H1 (cell line): ENCODE results near the gene SLC9C2. TPM values are rescaled to one million over a fixed set of nuclear protein-coding genes. Genes with fewer than 3 reads are reported as not detected.

Source experiments
- CTCF ChIA-PET: fragments of 300-600 bp; sonication (Branson Sonifier 250); formaldehyde crosslinking; loops from one replicate; lab custom pipeline; 2021; ENCODE audit not compliant: partially characterized antibody; lab: Charles Lee
- POLR2A ChIA-PET: fragments of 300-600 bp; sonication (Branson Sonifier 250); formaldehyde crosslinking; loops from one replicate; lab custom pipeline; 2021; ENCODE audit warnings: inconsistent platforms; ENCODE audit not compliant: partially characterized antibody; lab: Charles Lee
- DNase-seq, 2 experiments: peaks; one replicate each; pipeline versions ENCODE4 v3.0.0 to v3.0.0-alpha.2; 2010 to 2022; ENCODE audit warnings: low spot score in 2 of 2, low read depth in 1 of 2, mixed read lengths in 1 of 2
- FAIRE-seq: peaks from 2 replicates; lab custom pipeline; 2011; peaks lifted over from hg19 to GRCh38; lab: Jason Lieb, UNC
- H2AFZ ChIP-seq: 2 replicates; pipeline ENCODE4 v1.8.1; 2012; ENCODE audit warnings: low read length, inconsistent platforms
- H2AK5ac ChIP-seq: 2 replicates; pipeline ENCODE4 v1.6.1; 2013; ENCODE audit warnings: low read depth, low read length
- H2BK120ac ChIP-seq: replicated peaks from 2 replicates; pipeline ENCODE3; 2013; ENCODE audit warnings: low read depth, low read length, inconsistent platforms
- H2BK12ac ChIP-seq: 2 replicates; pipeline ENCODE4 v1.6.1; 2013; ENCODE audit warnings: low read depth, low read length
- H2BK15ac ChIP-seq: 2 replicates; pipeline ENCODE4 v1.6.1; 2013; ENCODE audit warnings: low read length
- H2BK20ac ChIP-seq: 2 replicates; pipeline ENCODE4 v1.6.1; 2013; ENCODE audit warnings: low read length
- H2BK5ac ChIP-seq: 2 replicates; pipeline ENCODE4 v1.6.1; 2013; ENCODE audit warnings: low read depth, low read length
- H3K14ac ChIP-seq: 2 replicates; pipeline ENCODE4 v1.6.1; 2013; ENCODE audit warnings: inconsistent platforms; ENCODE audit not compliant: insufficient read length
- H3K18ac ChIP-seq: 2 replicates; pipeline ENCODE4 v1.6.1; 2013; ENCODE audit warnings: low read length; ENCODE audit errors: extremely low read depth
- H3K23ac ChIP-seq: 2 replicates; pipeline ENCODE4 v1.6.1; 2013; ENCODE audit warnings: inconsistent platforms; ENCODE audit not compliant: insufficient read length
- H3K23me2 ChIP-seq: 2 replicates; pipeline ENCODE4 v1.6.1; 2013; ENCODE audit warnings: low read depth, low read length
- H3K27ac ChIP-seq: 2 replicates; pipeline ENCODE4 v1.6.1; 2011; ENCODE audit warnings: low read depth, low read length, inconsistent platforms
- H3K27me3 ChIP-seq, 4 experiments: replicated peaks in 1 of 4; 1 replicate in 1 of 4; 2 replicates in 3 of 4; pipeline versions ENCODE4 v1.6.1 to v1.8.1; 2011 to 2013; ENCODE audit warnings: low read length in 3 of 4, mild to moderate bottlenecking in 3 of 4, inconsistent platforms in 2 of 4, mixed read lengths in 2 of 4, moderate library complexity in 1 of 4; ENCODE audit not compliant: control insufficient read depth in 3 of 4, insufficient read depth in 3 of 4; ENCODE audit errors: extremely low read depth in 1 of 4
- H3K36me3 ChIP-seq, 4 experiments: 2 replicates each; pipeline versions ENCODE4 v1.6.1 to v1.8.1; 2011 to 2013; ENCODE audit warnings: mild to moderate bottlenecking in 4 of 4, low read length in 3 of 4, moderate library complexity in 2 of 4, control low read depth in 1 of 4, inconsistent platforms in 1 of 4; ENCODE audit not compliant: insufficient read depth in 4 of 4, control insufficient read depth in 2 of 4
- H3K4ac ChIP-seq: replicated peaks from 2 replicates; pipeline ENCODE3; 2013; ENCODE audit warnings: low read length, low read depth, mixed read lengths, inconsistent platforms; ENCODE audit not compliant: insufficient read length
- H3K4me1 ChIP-seq, 4 experiments: replicated peaks in 1 of 4; 1 replicate in 1 of 4; 2 replicates in 3 of 4; pipeline versions ENCODE4 v1.6.1 to v1.8.1; 2011 to 2013; ENCODE audit warnings: low read length in 3 of 4, inconsistent platforms in 2 of 4, mixed read lengths in 1 of 4; ENCODE audit not compliant: insufficient read depth in 4 of 4, control insufficient read depth in 3 of 4
- H3K4me2 ChIP-seq, 2 experiments: 2 replicates each; pipeline versions ENCODE4 v1.6.1 to v1.8.1; 2011 to 2013; ENCODE audit warnings: low read depth in 2 of 2, low read length in 2 of 2, control low read depth in 1 of 2, inconsistent platforms in 1 of 2, mild to moderate bottlenecking in 1 of 2; ENCODE audit not compliant: insufficient read depth in 1 of 2
- H3K4me3 ChIP-seq, 4 experiments: fragments of 200-600, 300-600 bp in 1 of 4; sonication (generic), shearing (Covaris generic), sonication (Bioruptor Twin) in 1 of 4; 2 replicates each; pipeline versions ENCODE4 v1.5.1 to v1.8.1; 2011 to 2016; ENCODE audit warnings: low read length in 4 of 4, low read depth in 3 of 4, control low read depth in 2 of 4, inconsistent platforms in 2 of 4, mild to moderate bottlenecking in 2 of 4, mixed read lengths in 1 of 4, moderate library complexity in 1 of 4; ENCODE audit not compliant: insufficient read depth in 2 of 4; ENCODE audit errors: extremely low read depth in 1 of 4
- H3K56ac ChIP-seq: replicated peaks from 2 replicates; pipeline ENCODE3; 2013; ENCODE audit warnings: low read depth, mild to moderate bottlenecking, mixed read lengths, low read length, inconsistent platforms; ENCODE audit not compliant: insufficient read length
- H3K79me1 ChIP-seq: 2 replicates; pipeline ENCODE4 v1.6.1; 2013; ENCODE audit warnings: low read depth, low read length, control low read depth
- H3K79me2 ChIP-seq, 2 experiments: 2 replicates each; pipeline versions ENCODE4 v1.6.1 to v1.8.1; 2012 to 2013; ENCODE audit warnings: low read length in 2 of 2, mild to moderate bottlenecking in 2 of 2, inconsistent platforms in 1 of 2; ENCODE audit not compliant: insufficient read depth in 2 of 2, control insufficient read depth in 1 of 2
- H3K9ac ChIP-seq, 4 experiments: replicated peaks in 1 of 4; 1 replicate in 1 of 4; 2 replicates in 3 of 4; pipeline versions ENCODE4 v1.6.1 to v1.8.1; 2011 to 2013; ENCODE audit warnings: low read depth in 3 of 4, low read length in 3 of 4, control low read depth in 2 of 4, mild to moderate bottlenecking in 2 of 4, moderate library complexity in 2 of 4, inconsistent platforms in 1 of 4; ENCODE audit errors: extremely low read depth in 1 of 4
- H3K9me3 ChIP-seq, 2 experiments: 2 replicates each; pipeline versions ENCODE4 v1.6.1 to v1.8.1; 2012 to 2013; ENCODE audit warnings: mild to moderate bottlenecking in 2 of 2, moderate library complexity in 2 of 2, control low read depth in 1 of 2, inconsistent platforms in 1 of 2, low read depth in 1 of 2, low read length in 1 of 2, mixed read lengths in 1 of 2; ENCODE audit not compliant: insufficient read depth in 2 of 2
- H4K20me1 ChIP-seq, 2 experiments: replicated peaks in 1 of 2; 2 replicates each; pipeline versions ENCODE3 to v1.8.1; 2011 to 2013; ENCODE audit warnings: inconsistent platforms in 2 of 2, low read length in 2 of 2, mild to moderate bottlenecking in 1 of 2; ENCODE audit not compliant: insufficient read depth in 2 of 2, control insufficient read depth in 1 of 2
- H4K5ac ChIP-seq: 2 replicates; pipeline ENCODE4 v1.6.1; 2013; ENCODE audit warnings: low read length, low read depth, mixed read lengths, inconsistent platforms; ENCODE audit not compliant: insufficient read length
- H4K8ac ChIP-seq: 2 replicates; pipeline ENCODE4 v1.8.0; 2013; ENCODE audit warnings: mild to moderate bottlenecking, moderate library complexity, low read length, inconsistent platforms; ENCODE audit not compliant: insufficient read depth; ENCODE audit errors: extremely low read depth
- H4K91ac ChIP-seq: replicated peaks from 2 replicates; pipeline ENCODE3; 2013; ENCODE audit warnings: low read length, mixed read lengths, inconsistent platforms; ENCODE audit not compliant: insufficient read length
- CHD7 ChIP-seq: fragments of 300-600 bp; sonication (generic); IDR thresholded peaks from 2 replicates; pipeline ENCODE4 v1.7.1; 2012; ENCODE audit warnings: low read length, moderate library complexity, mild to moderate bottlenecking, inconsistent platforms; ENCODE audit not compliant: insufficient replicate concordance
- WGBS, 2 experiments: shearing (Covaris generic) in 1 of 2; methylation state at CpG; one replicate each; pipeline versions ENCODE4 v1.1.6 to v1.1.7; 2013 to 2015; ENCODE audit warnings: low lambda C conversion rate in 2 of 2, mixed read lengths in 2 of 2, inconsistent platforms in 1 of 2, low coverage in 1 of 2, missing lambda C conversion rate in 1 of 2; ENCODE audit not compliant: insufficient replicate concordance in 2 of 2, insufficient coverage in 1 of 2, insufficient read length in 1 of 2; ENCODE audit errors: extremely low coverage in 1 of 2, missing lambda C conversion rate in 1 of 2; 5-methylcytosine and 5-hydroxymethylcytosine counted together
- polyA plus RNA-seq, 7 experiments: library from polyadenylated mRNA; depleted of rRNA in 3 of 7; stranded (reverse) in 5 of 7; unstranded in 2 of 7; fragments of >200 nt in 5 of 7; fragments of 200-250 nt in 2 of 7; gene quantifications; 1 replicate in 5 of 7; 2 replicates in 1 of 7; 4 replicates in 1 of 7; pipeline versions ENCODE4 v1.2.1 to v1.2.3, GENCODE V29; 2011 to 2013; ENCODE audit warnings: missing spikeins in 2 of 7, mixed read lengths in 2 of 7
- total RNA-seq: library from RNA; stranded (reverse); fragmentation: NEBNext Ultra II Directional; extraction: Animal tissue kit (Norgen Biotek cat#: 25700); gene quantifications from 2 replicates; pipeline ENCODE4 v1.2.1, GENCODE V29; 2021

The SLC9C2 gene
- total and polyA plus RNA-seq, 2 of the 8 experiments (the other 6 are each of a cell fraction or from before 2014, with no cell fraction given) = not detected

DNA sequence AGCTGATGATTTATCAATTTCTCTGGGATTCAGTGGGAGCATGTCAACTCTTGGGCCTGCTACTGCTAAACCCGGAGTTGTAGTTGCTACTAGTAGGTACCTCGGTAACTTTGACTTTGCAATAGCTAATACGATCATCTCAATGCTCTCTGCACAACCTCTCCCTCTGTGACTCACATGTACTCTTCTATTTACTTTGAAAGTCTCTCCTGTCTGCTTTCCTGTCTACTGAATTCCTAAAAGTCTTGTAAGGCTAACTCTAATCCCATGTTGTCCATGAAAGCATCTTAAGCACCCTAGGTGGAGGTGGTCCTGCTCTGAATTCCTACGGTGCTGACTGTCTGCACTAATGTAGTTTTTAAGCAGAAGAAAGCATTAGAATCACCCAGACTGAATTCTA lies 29.3 kb downstream of the SLC9C2 start:
- WGBS, 2 experiments = 84% methylated on average over 4 of the region's 4 CpGs; no CpG with 5 or more reads in 1 of the 2 experiments
- DNase-seq (no peak), FAIRE-seq (no peak)
- no peak overlapping the region for H3K14ac ChIP-seq
- H2AK5ac ChIP-seq = no peak overlapping the region
- H4K20me1 ChIP-seq = no peaks in the 10 kb centered on the region
- H3K18ac ChIP-seq = no peak overlapping the region
- H2BK20ac ChIP-seq = no peak overlapping the region
- H3K4me2 ChIP-seq = no peak overlapping the region
- H3K36me3 ChIP-seq = no peaks in the 10 kb centered on the region
- no peak overlapping the region for H2BK12ac ChIP-seq
- H3K79me2 ChIP-seq = no peaks in the 10 kb centered on the region
- no peaks in the 10 kb centered on the region for H3K4me1 ChIP-seq
- no peak overlapping the region for H3K4me3 ChIP-seq
- no peaks in the 10 kb centered on the region for H3K9me3 ChIP-seq
- no peak overlapping the region for H2BK15ac ChIP-seq
- ChIA-PET POLR2A (no interaction called here), CTCF (no interaction called here)
- no peak overlapping the region for H3K9ac ChIP-seq
- no peak overlapping the region for H2BK120ac ChIP-seq
- H4K5ac ChIP-seq = no peak overlapping the region
- no peak overlapping the region for H3K4ac ChIP-seq
- H3K27ac ChIP-seq = no peak overlapping the region
- no peaks in the 10 kb centered on the region for H3K27me3 ChIP-seq
- H4K8ac ChIP-seq = no peak overlapping the region
- no peaks in the 10 kb centered on the region for H3K23me2 ChIP-seq
- H3K79me1 ChIP-seq = no peaks in the 10 kb centered on the region
- H2BK5ac ChIP-seq = no peak overlapping the region
- no peak overlapping the region for H4K91ac ChIP-seq
- no peak overlapping the region for H2AFZ ChIP-seq
- H3K56ac ChIP-seq = no peak overlapping the region
- no peak overlapping the region for H3K23ac ChIP-seq
- no peak for TF ChIP-seq CHD7
